ENCODE results near the gene REEP6.
"Not testable (repeated sequence)": the region's sequence is repeated elsewhere in the genome, so short reads cannot be mapped to it uniquely, and the experiment has no call there.

Gene REEP6

DNA sequence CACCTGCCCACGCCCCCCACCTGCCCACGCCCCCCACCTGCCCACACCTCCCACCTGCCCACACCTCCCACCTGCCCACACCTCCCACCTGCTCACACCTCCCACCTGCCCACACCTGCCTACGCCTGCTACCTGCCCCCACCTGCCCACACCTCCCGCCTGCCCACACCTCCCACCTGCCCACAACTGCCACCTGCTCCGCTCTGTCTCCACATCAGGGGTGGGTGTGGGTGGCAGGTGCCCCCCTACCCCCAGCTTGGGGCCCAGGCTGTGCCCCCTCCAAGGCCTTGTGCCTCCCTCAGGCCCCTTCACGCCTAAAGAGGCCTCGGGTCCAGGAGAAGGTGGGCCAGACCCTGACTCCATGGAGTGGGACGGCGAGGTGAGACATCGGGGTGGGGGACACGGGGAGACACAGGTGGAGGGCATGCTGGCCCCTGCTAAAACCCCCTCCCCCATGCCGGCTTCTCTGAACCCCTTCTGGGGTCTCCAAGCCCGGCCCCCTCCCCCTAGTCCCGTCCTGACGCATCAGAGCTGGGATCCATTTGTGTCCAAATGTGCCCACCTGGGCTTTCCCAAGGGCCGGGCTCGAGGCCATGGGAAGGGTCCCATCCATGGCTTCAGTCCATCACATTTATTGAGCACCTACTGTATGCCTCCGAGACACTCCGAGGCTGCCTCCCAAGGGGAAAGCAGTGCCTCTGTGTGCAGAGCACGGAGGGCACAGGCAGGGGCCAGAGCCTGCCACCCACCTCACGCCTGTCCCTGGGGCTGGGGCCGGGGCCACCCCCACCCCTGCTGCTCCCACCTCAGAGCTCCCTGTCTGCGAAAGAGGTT, 37.8 kb downstream of the REEP6 start:
- WGBS (ENCODE audit: insufficient coverage): 84% methylated on average over 20 of the region's 23 CpGs
- no peak for DNase-seq
- Histone ChIP-seq H3K27ac (ENCODE audit: insufficient read depth in 1 of 2, low read depth in 1 of 2, low read length in 2 of 2, poor library complexity in 1 of 2, severe bottlenecking in 2 of 2) (no peak overlapping the region), H3K27me3 (replicated peaks in 2 of 5; ENCODE audit: control insufficient read depth in 4 of 5, insufficient read depth in 5 of 5, low read length in 4 of 5) (peaks cover 4 to 48% (median 12%) of the 10 kb centered on the region in 5 experiments), H3K4me1 (ENCODE audit: control extremely low read depth in 1 of 4, control insufficient read depth in 4 of 4, insufficient read depth in 4 of 4, low read length in 3 of 4) (peaks cover 0 to 2% (median 0%) of the 10 kb centered on the region in 4 experiments), H3K9me3 (ENCODE audit: control extremely low read depth in 1 of 5, control insufficient read depth in 4 of 5, insufficient read depth in 2 of 5, low read depth in 1 of 5, low read length in 4 of 5) (no peaks in the 10 kb centered on the region), H3K4me3 (ENCODE audit: control insufficient read depth in 1 of 7, extremely low read depth in 1 of 7, insufficient read depth in 4 of 7, low read depth in 2 of 7, low read length in 6 of 7) (no peak overlapping the region), H3K36me3 (ENCODE audit: control insufficient read depth in 4 of 4, insufficient read depth in 4 of 4, low read length in 3 of 4) (no peaks in the 10 kb centered on the region)
- ChIA-PET POLR2A (no interaction called here), CTCF (no interaction called here)

DNA sequence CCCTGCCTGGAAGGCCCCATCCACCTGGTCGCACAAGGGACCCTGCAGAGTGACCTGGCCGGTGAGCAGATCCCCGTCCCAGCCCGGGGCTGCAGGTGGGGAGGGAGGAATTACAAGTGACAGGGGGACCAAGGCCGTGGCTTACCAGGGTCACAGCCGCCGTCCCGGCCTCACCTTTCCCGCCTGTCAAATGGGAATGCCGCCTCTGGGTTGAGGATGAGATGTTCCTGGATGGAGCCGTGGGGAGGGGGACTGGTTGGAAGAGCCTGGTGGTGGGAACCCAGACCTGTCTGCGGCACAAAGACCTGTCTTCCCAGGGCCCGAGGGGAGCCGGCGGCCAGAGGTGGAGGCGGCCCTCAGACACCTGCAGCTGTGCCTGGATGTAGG, 38.4 kb downstream of the REEP6 start:
- 88% methylated on average over 8 of the region's 16 CpGs for WGBS (ENCODE audit: insufficient coverage)
- POLR2A ChIA-PET: no interaction called here
- H3K4me3 ChIP-seq (ENCODE audit: control insufficient read depth in 1 of 7, extremely low read depth in 1 of 7, insufficient read depth in 4 of 7, low read depth in 2 of 7, low read length in 6 of 7): no peak overlapping the region

GRCh38 chr19:1530856-1531255, 39.9 kb downstream of the REEP6 start:
- H3K36me3 ChIP-seq (ENCODE audit: control insufficient read depth in 4 of 4, insufficient read depth in 4 of 4, low read length in 3 of 4); POLR2A ChIA-PET; H3K9me3 ChIP-seq (ENCODE audit: control extremely low read depth in 1 of 5, control insufficient read depth in 4 of 5, insufficient read depth in 2 of 5, low read depth in 1 of 5, low read length in 4 of 5); CTCF ChIA-PET; DNase-seq; H3K4me3 ChIP-seq (ENCODE audit: control insufficient read depth in 1 of 7, extremely low read depth in 1 of 7, insufficient read depth in 4 of 7, low read depth in 2 of 7, low read length in 6 of 7); H3K27ac ChIP-seq (ENCODE audit: insufficient read depth in 1 of 2, low read depth in 1 of 2, low read length in 2 of 2, poor library complexity in 1 of 2, severe bottlenecking in 2 of 2); H3K4me1 ChIP-seq (ENCODE audit: control extremely low read depth in 1 of 4, control insufficient read depth in 4 of 4, insufficient read depth in 4 of 4, low read length in 3 of 4): not testable (repeated sequence)
- peaks cover 0 to 33% (median 2%) of the 10 kb centered on the region in 5 experiments for H3K27me3 ChIP-seq (replicated peaks in 2 of 5; ENCODE audit: control insufficient read depth in 4 of 5, insufficient read depth in 5 of 5, low read length in 4 of 5)
- 97% methylated on average over 7 of the region's 11 CpGs for WGBS (ENCODE audit: insufficient coverage)

More for the DNA sequence above, 38.4 kb downstream of the REEP6 start:
- Histone ChIP-seq H3K36me3 (ENCODE audit: control insufficient read depth in 4 of 4, insufficient read depth in 4 of 4, low read length in 3 of 4) (no peaks in the 10 kb centered on the region), H3K27ac (ENCODE audit: insufficient read depth in 1 of 2, low read depth in 1 of 2, low read length in 2 of 2, poor library complexity in 1 of 2, severe bottlenecking in 2 of 2) (no peak overlapping the region), H3K9me3 (ENCODE audit: control extremely low read depth in 1 of 5, control insufficient read depth in 4 of 5, insufficient read depth in 2 of 5, low read depth in 1 of 5, low read length in 4 of 5) (no peaks in the 10 kb centered on the region), H3K4me1 (ENCODE audit: control extremely low read depth in 1 of 4, control insufficient read depth in 4 of 4, insufficient read depth in 4 of 4, low read length in 3 of 4) (no peaks in the 10 kb centered on the region), H3K27me3 (replicated peaks in 2 of 5; ENCODE audit: control insufficient read depth in 4 of 5, insufficient read depth in 5 of 5, low read length in 4 of 5) (peaks cover 4 to 42% (median 9%) of the 10 kb centered on the region in 5 experiments)
- DNase-seq: no peak
- CTCF ChIA-PET: no interaction called here

DNA sequence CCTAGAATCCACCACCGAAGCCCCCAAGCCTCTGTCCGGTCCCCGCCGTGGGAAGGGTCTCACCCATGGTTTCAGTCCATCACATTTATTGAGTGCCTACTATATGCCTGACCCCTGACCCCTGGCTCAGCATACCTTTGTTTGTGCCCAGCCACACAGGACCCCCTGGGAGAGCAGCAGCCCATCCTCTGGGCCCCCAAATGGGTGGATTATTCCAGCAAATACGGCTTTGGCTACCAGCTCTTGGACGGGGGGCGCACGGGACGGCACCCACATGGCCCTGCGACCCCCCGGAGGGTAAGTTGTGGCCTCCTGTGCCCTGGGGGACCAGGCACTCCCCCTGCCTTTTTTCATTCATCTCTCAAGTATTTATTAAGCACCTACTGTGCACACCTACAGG, 40.6 kb downstream of the REEP6 start:
- Histone ChIP-seq H3K9me3 (ENCODE audit: control extremely low read depth in 1 of 5, control insufficient read depth in 4 of 5, insufficient read depth in 2 of 5, low read depth in 1 of 5, low read length in 4 of 5) (no peaks in the 10 kb centered on the region), H3K4me1 (ENCODE audit: control extremely low read depth in 1 of 4, control insufficient read depth in 4 of 4, insufficient read depth in 4 of 4, low read length in 3 of 4) (no peaks in the 10 kb centered on the region), H3K36me3 (ENCODE audit: control insufficient read depth in 4 of 4, insufficient read depth in 4 of 4, low read length in 3 of 4) (no peaks in the 10 kb centered on the region), H3K27me3 (replicated peaks in 2 of 5; ENCODE audit: control insufficient read depth in 4 of 5, insufficient read depth in 5 of 5, low read length in 4 of 5) (peaks cover 0 to 26% (median 2%) of the 10 kb centered on the region in 5 experiments), H3K27ac (ENCODE audit: insufficient read depth in 1 of 2, low read depth in 1 of 2, low read length in 2 of 2, poor library complexity in 1 of 2, severe bottlenecking in 2 of 2) (no peak overlapping the region), H3K4me3 (ENCODE audit: control insufficient read depth in 1 of 7, extremely low read depth in 1 of 7, insufficient read depth in 4 of 7, low read depth in 2 of 7, low read length in 6 of 7) (no peak overlapping the region)
- CTCF ChIA-PET: no interaction called here
- POLR2A ChIA-PET: no interaction called here
- DNase-seq: no peak
- 89% methylated on average over 11 of the region's 11 CpGs for WGBS (ENCODE audit: insufficient coverage)

DNA sequence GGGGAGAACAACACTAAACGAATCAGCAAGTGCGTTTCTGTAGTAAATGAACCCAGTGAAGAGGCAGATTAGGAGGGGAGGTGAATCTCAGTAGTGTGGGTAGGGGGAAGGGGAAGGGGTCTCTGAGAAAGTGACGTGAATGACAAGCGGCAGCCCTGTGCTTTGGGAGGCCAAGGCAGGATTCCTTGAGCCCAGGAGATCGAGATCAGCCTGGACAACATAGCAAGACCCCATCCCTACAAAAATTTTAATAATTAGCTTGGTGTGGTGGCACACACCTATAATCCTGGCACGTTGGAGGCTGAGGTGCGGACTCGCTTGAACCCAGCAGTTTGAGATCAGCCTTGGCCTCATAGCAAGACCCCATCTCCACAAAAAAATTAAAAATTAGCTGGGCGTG, 41.0 kb downstream of the REEP6 start:
- Histone ChIP-seq H3K4me1 (ENCODE audit: control extremely low read depth in 1 of 4, control insufficient read depth in 4 of 4, insufficient read depth in 4 of 4, low read length in 3 of 4) (no peaks in the 10 kb centered on the region), H3K9me3 (ENCODE audit: control extremely low read depth in 1 of 5, control insufficient read depth in 4 of 5, insufficient read depth in 2 of 5, low read depth in 1 of 5, low read length in 4 of 5) (no peaks in the 10 kb centered on the region), H3K27ac (ENCODE audit: insufficient read depth in 1 of 2, low read depth in 1 of 2, low read length in 2 of 2, poor library complexity in 1 of 2, severe bottlenecking in 2 of 2) (no peak overlapping the region), H3K36me3 (ENCODE audit: control insufficient read depth in 4 of 4, insufficient read depth in 4 of 4, low read length in 3 of 4) (no peaks in the 10 kb centered on the region), H3K27me3 (replicated peaks in 2 of 5; ENCODE audit: control insufficient read depth in 4 of 5, insufficient read depth in 5 of 5, low read length in 4 of 5) (peaks cover 0 to 22% (median 2%) of the 10 kb centered on the region in 5 experiments), H3K4me3 (ENCODE audit: control insufficient read depth in 1 of 7, extremely low read depth in 1 of 7, insufficient read depth in 4 of 7, low read depth in 2 of 7, low read length in 6 of 7) (no peak overlapping the region)
- no peak for DNase-seq
- 80% methylated on average over 3 of the region's 9 CpGs for WGBS (ENCODE audit: insufficient coverage)
- POLR2A ChIA-PET: no interaction called here
- CTCF ChIA-PET: no interaction called here

DNA sequence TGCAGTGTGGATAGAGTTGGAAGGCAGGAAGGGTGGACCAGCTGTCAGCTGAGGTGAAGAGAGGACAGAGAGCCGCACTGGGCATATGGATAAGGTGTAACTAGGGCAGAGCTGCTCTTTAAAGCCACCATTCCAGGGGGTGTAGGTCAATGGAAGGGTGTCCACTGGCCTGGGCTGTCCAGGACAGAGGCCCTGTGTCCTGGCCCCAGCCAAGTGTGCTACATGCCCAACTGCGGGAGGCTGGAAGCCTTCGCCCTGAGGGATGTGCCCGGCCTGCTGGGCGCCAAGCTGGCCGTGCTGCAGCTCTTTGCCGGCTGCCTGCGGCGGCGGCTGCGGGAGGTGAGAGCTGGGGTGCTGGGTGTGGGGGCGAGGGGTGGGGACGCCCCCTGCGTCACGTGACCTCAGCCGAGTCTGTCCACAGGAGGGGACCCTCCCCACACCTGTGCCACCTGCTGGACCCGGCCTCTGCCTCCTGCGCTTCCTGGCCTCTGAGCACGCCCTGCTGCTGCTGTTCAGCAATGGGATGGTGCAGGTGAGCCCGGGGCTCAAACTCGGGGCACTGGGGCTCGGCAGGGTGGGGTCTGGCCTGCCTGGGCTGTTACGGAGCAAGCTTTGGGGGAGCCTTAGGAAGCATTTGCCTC, 42.6 kb downstream of the REEP6 start:
- H3K9me3 ChIP-seq (ENCODE audit: control extremely low read depth in 1 of 5, control insufficient read depth in 4 of 5, insufficient read depth in 2 of 5, low read depth in 1 of 5, low read length in 4 of 5): no peaks in the 10 kb centered on the region
- DNase-seq: no peak
- ChIA-PET CTCF (no interaction called here), POLR2A (no interaction called here)
- H3K4me1 ChIP-seq (ENCODE audit: control extremely low read depth in 1 of 4, control insufficient read depth in 4 of 4, insufficient read depth in 4 of 4, low read length in 3 of 4): no peaks in the 10 kb centered on the region
- H3K27ac ChIP-seq (ENCODE audit: insufficient read depth in 1 of 2, low read depth in 1 of 2, low read length in 2 of 2, poor library complexity in 1 of 2, severe bottlenecking in 2 of 2): no peak overlapping the region
- WGBS (ENCODE audit: insufficient coverage): 83% methylated on average over 10 of the region's 23 CpGs
- peaks cover 0 to 25% (median 3%) of the 10 kb centered on the region in 5 experiments for H3K27me3 ChIP-seq (replicated peaks in 2 of 5; ENCODE audit: control insufficient read depth in 4 of 5, insufficient read depth in 5 of 5, low read length in 4 of 5)
- no peaks in the 10 kb centered on the region for H3K36me3 ChIP-seq (ENCODE audit: control insufficient read depth in 4 of 4, insufficient read depth in 4 of 4, low read length in 3 of 4)
- H3K4me3 ChIP-seq (ENCODE audit: control insufficient read depth in 1 of 7, extremely low read depth in 1 of 7, insufficient read depth in 4 of 7, low read depth in 2 of 7, low read length in 6 of 7): no peak overlapping the region

- no peaks in the 10 kb centered on the region for H3K9me3 ChIP-seq (ENCODE audit: control extremely low read depth in 1 of 5, control insufficient read depth in 4 of 5, insufficient read depth in 2 of 5, low read depth in 1 of 5, low read length in 4 of 5)
- CTCF ChIA-PET: no interaction called here
- 83% methylated on average over 14 of the region's 14 CpGs for WGBS (ENCODE audit: insufficient coverage)
- no peaks in the 10 kb centered on the region for H3K4me1 ChIP-seq (ENCODE audit: control extremely low read depth in 1 of 4, control insufficient read depth in 4 of 4, insufficient read depth in 4 of 4, low read length in 3 of 4)
- POLR2A ChIA-PET: interaction anchor here (0.6 kb wide), 1 partner anchor 1023 kb away, joined by 3 read pairs; no protein-coding TSS in a partner anchor
- no peak overlapping the region for H3K4me3 ChIP-seq (ENCODE audit: control insufficient read depth in 1 of 7, extremely low read depth in 1 of 7, insufficient read depth in 4 of 7, low read depth in 2 of 7, low read length in 6 of 7)
- DNase-seq: no peak
- H3K27ac ChIP-seq (ENCODE audit: insufficient read depth in 1 of 2, low read depth in 1 of 2, low read length in 2 of 2, poor library complexity in 1 of 2, severe bottlenecking in 2 of 2): no peak overlapping the region
- no peaks in the 10 kb centered on the region for H3K36me3 ChIP-seq (ENCODE audit: control insufficient read depth in 4 of 4, insufficient read depth in 4 of 4, low read length in 3 of 4)
- peaks cover 0 to 27% (median 5%) of the 10 kb centered on the region in 5 experiments for H3K27me3 ChIP-seq (replicated peaks in 2 of 5; ENCODE audit: control insufficient read depth in 4 of 5, insufficient read depth in 5 of 5, low read length in 4 of 5)
These were observed 44.0 kb downstream of the REEP6 start for GRCh38 chr19:1534972-1535371.
